Brain microvascular endothelial cell (primary cell): ENCODE measurements around the gene DNAH10.
"Not testable (repeated sequence)": the region's sequence is repeated elsewhere in the genome, so short reads cannot be mapped to it uniquely, and the experiment has no call there.

Experiments used
- DNase-seq: peaks from one replicate; pipeline ENCODE4 v3.0.0-alpha.2; 2020
- H3K27ac ChIP-seq: fragments of 250-450 bp; sonication (Bioruptor Pico); 2 replicates; pipeline ENCODE4 v1.5.1; 2020; ENCODE audit warnings: mild to moderate bottlenecking, moderate library complexity
- H3K27me3 ChIP-seq: fragments of 250-450 bp; sonication (Bioruptor Pico); replicated peaks from 2 replicates; pipeline ENCODE4 v1.5.1; 2020; ENCODE audit warnings: mild to moderate bottlenecking
- H3K36me3 ChIP-seq: fragments of 250-450 bp; sonication (Bioruptor Pico); replicated peaks from 2 replicates; pipeline ENCODE4 v1.5.1; 2020; ENCODE audit warnings: mild to moderate bottlenecking
- H3K4me3 ChIP-seq: 2 replicates; pipeline ENCODE4 v1.5.1; 2011; ENCODE audit warnings: low read depth, mild to moderate bottlenecking, control low read depth, low read length, moderate library complexity
- CTCF ChIP-seq: IDR thresholded peaks from 2 replicates; pipeline ENCODE4 v1.5.1; 2011; ENCODE audit warnings: low read depth, mild to moderate bottlenecking, moderate library complexity, low read length, control low read depth, inconsistent platforms; ENCODE audit errors: missing control alignments
- in situ Hi-C: cut with HindIII; loops from 2 replicates; pipeline ENCODE4 v1.10.0; 2017; ENCODE audit warnings: low sequenced_read_pairs, low pct_ligation_motif_present

DNAH10 gene

GRCh38 chr12:123910761-123911193 is 148.7 kb downstream of the DNAH10 start:
- in situ Hi-C loops, result no loop called here
- Histone ChIP-seq H3K4me3 (no peak overlapping the region), H3K36me3 (no peaks in the 10 kb centered on the region), H3K27ac (no peak overlapping the region), H3K27me3 (no peaks in the 10 kb centered on the region)
- TF ChIP-seq CTCF, result no peak
- no peak for DNase-seq

DNA sequence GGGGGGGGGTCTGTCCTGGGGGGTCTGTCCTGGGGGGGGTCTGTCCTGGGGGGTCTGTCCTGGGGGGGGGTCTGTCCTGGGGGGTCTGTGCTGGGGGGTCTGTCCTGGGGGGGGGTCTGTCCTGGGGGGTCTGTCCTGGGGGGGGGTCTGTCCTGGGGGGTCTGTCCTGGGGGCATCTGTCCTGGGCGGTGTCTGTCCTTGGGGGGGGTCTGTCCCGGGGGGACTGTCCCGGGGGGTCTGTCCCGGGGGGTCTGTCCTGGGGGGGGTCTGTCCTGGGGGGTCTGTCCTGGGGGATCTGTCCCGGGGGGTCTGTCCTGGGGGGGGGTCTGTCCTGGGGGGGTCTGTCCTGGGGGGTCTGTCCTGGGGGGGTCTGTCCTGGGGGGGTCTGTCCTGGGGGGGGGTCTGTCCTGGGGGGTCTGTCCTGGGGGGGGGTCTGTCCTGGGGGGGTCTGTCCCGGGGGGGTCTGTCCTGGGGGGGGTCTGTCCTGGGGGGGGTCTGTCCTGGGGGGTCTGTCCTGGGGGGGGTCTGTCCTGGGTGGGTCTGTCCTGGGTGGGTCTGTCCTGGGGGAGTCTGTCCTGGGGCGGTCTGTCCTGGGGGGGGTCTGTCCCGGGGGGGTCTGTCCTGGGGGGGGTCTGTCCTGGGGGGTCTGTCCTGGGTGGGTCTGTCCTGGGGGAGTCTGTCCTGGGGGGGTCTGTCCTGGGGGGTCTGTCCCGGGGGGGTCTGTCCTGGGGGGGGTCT is 149.7 kb downstream of the DNAH10 start:
- H3K27ac ChIP-seq, DNase-seq, H3K27me3 ChIP-seq, H3K4me3 ChIP-seq, in situ Hi-C loops, H3K36me3 ChIP-seq: not testable (repeated sequence)

DNA sequence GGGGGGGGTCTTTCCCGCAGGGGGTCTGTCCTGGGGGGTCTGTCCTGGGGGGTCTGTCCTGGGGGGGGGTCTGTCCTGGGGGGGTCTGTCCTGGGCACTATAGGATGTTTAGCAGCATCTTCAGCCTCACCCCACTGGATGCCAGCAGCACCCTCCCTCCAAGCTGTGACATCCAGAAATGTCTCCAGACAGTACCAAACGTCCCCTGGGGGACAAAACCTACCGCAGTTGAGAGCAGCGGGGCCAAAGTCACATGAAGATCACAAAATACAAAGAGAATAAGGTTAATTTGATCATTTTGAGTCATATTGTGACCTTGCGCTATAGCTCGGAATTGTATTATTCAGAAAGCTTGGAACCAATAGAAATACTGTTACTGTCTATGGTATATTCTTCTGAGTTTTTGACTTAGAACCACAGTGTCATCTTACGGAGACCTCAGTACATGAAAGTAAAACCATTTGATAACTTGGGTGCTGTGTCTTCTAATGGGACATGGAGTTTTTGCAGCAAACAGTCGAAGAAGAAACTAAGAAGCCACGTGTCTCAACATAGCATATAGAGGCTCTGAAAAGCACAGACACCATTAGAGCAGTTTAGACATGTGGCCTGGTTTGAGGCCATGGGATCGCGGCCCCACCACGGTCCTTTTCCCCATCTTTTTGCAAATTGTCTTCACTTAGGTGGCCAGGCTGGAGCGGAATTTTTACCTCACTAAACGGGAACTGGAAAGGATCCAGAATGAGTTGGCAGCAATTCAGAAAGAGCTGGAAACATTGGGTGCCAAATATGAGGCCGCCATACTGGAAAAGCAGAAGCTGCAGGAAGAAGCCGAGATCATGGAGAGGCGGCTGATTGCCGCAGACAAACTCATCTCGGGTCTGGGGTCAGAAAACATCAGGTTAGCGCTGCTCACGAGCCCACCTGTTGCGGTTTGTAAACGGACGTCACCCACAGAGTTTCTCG is 150.6 kb downstream of the DNAH10 start:
- DNase-seq, result no peak
- Histone ChIP-seq H3K4me3 (no peak overlapping the region), H3K27ac (no peak overlapping the region), H3K36me3 (no peaks in the 10 kb centered on the region), H3K27me3 (no peaks in the 10 kb centered on the region)
- in situ Hi-C loops, result no loop called here
- TF ChIP-seq CTCF, result no peak

DNA sequence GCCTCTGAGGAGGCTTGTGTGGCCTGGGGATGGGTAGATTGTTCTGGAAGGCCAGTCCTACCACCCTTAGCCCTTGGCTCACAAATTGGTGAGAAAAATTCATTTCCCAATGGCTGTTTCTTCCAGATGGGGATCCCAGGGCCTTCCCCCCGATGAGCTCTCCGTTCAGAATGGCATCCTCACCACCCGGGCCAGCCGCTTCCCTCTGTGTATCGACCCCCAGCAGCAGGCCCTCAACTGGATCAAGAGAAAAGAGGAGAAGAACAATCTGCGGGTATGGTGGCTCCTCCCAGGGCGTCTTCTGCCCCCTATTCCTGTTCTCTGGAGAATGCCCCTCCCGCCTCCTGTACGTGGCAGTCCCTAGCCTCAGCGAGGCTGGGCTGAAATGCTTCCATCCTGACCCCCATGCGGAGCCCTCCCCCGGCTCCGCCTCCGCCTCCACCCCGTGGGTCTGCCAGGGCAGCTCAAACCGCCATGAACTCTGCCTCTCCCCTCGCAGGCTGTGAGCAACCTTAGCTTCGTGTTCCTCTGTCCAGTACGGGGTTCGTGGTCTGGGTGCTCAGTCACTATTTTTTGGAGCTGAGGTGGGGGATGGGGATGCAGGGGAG is 152.7 kb downstream of the DNAH10 start:
- no peak for DNase-seq
- no peak overlapping the region for H3K4me3 ChIP-seq
- TF ChIP-seq CTCF, result no peak
- in situ Hi-C loops, result no loop called here
- H3K36me3 ChIP-seq, result no peaks in the 10 kb centered on the region
- H3K27me3 ChIP-seq, result no peaks in the 10 kb centered on the region
- H3K27ac ChIP-seq, result no peak overlapping the region

- TF ChIP-seq CTCF, result no peak
- in situ Hi-C loops, result no loop called here
- no peak for DNase-seq
- Histone ChIP-seq H3K36me3 (no peaks in the 10 kb centered on the region), H3K27me3 (no peaks in the 10 kb centered on the region), H3K4me3 (no peak overlapping the region), H3K27ac (no peak overlapping the region)
These were observed 154.6 kb downstream of the DNAH10 start for GRCh38 chr12:123916729-123917128.

GRCh38 chr12:123917337-123917850 is 155.3 kb downstream of the DNAH10 start:
- in situ Hi-C loops, result no loop called here
- Histone ChIP-seq H3K4me3 (no peak overlapping the region), H3K27ac (no peak overlapping the region), H3K27me3 (no peaks in the 10 kb centered on the region), H3K36me3 (no peaks in the 10 kb centered on the region)
- TF ChIP-seq CTCF, result no peak
- no peak for DNase-seq
